Activated T-cell treated with anti-CD3 and anti-CD28 coated beads, Interleukin-2, amount 50 U/mL, for 4 hours (primary cell): ENCODE measurements around the gene FHIT. TPM values are rescaled to one million over a fixed set of nuclear protein-coding genes. Genes with fewer than 3 reads are reported as not detected.
"Not testable (repeated sequence)": the region's sequence is repeated elsewhere in the genome, so short reads cannot be mapped to it uniquely, and the experiment has no call there.

Experiments used
- ATAC-seq, 2 donors: fragments of 200-7000 bp; cut with Tn5 transposase; one replicate each; pipeline ENCODE4 v1.10.0; 2021
- DNase-seq: peaks from one replicate; pipeline ENCODE4 v3.0.0-alpha.2; 2020
- H3K27me3 Mint-ChIP-seq: one replicate; pipeline ENCODE4 v1.8.0; 2021; ENCODE audit warnings: low read depth, mixed read lengths
- H3K36me3 Mint-ChIP-seq: one replicate; pipeline ENCODE4 v1.8.0; 2022; ENCODE audit warnings: mixed read lengths; ENCODE audit not compliant: insufficient read depth
- H3K4me1 Mint-ChIP-seq: one replicate; pipeline ENCODE4 v1.8.0; 2021; ENCODE audit warnings: low read depth, mixed read lengths
- H3K4me3 Mint-ChIP-seq: one replicate; pipeline ENCODE4 v1.8.0; 2021; ENCODE audit warnings: mild to moderate bottlenecking, moderate library complexity, mixed read lengths
- H3K9me3 Mint-ChIP-seq: one replicate; pipeline ENCODE4 v1.8.0; 2021; ENCODE audit warnings: mixed read lengths
- total RNA-seq, 3 donors: library from RNA; stranded (reverse); gene quantifications; one replicate each; pipeline ENCODE4 v1.2.1, GENCODE V29; 2021

FHIT gene
- total RNA-seq, 3 donors from 2014 or later = 0.66 to 5.5 (median 2.4) TPM

DNA sequence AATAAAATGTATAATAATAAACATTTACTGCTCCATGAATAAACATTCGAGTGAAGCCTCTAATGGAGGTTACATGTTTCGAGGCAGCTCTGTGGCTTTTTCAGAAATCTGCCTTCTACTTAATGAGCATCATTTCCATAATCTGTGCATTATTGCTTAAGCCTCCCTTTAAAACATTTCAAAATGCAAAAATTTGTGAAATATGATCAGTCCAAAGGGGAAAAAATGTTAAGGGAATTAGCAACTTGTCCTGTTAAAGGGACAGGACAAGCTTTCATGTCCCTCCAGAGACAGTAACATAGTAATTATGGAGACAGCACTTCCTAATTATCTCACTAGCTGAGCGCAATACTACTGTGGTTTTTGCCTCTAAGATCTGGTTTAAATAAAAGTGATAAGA, 1314.8 kb downstream of the FHIT start:
- Mint-ChIP-seq H3K9me3 (peaks cover 7% of the 10 kb centered on the region), H3K4me1 (peaks cover 71% of the 10 kb centered on the region), H3K4me3 (no peak overlapping the region), H3K36me3 (peaks cover 1% of the 10 kb centered on the region), H3K27me3 (no peaks in the 10 kb centered on the region)
- no peak for ATAC-seq
- no peak for DNase-seq

DNA sequence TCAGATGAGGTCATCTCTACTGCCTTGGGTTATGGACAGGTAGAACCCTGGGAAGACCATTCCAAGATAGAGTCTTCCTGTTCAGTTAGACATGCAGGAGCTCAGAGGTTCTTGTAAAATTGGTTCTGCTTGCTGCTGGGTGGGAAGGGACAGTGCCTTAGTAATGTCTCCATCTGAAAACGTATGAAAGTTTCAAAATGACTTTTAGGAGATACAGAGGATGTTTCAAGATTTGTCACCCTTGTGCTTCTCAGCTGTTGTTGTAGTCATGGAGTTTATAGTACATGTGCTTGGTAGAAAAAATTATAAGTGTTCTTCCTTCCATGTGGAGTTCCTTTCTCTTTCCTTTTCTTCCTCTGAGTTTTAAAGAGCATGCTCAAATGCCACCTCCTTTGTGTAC, 1316.2 kb downstream of the FHIT start:
- no peak for DNase-seq
- Mint-ChIP-seq H3K4me1 (peaks cover 69% of the 10 kb centered on the region), H3K4me3 (peak overlapping the region; percentile 3), H3K27me3 (no peaks in the 10 kb centered on the region), H3K9me3 (peaks cover 7% of the 10 kb centered on the region), H3K36me3 (peaks cover 1% of the 10 kb centered on the region)
- peak; percentile 88 to 92 for ATAC-seq

DNA sequence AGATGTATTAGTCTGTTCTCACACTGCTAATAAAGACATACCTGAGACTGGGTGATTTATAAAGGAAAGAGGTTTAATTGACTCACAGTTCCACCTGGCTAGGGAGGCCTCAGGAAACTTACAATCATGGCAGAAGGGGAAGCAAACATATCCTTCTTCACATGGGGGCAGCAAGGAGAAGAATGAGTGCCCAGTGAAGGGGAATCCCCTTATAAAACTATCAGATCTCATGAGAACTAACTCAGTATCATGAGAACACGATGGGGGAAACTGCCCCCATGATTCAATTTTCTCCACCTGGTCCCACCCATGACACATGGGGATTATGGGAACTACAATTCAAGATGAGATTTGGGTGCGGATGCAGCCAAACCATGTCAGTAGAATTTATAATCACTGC, 1316.7 kb downstream of the FHIT start:
- H3K9me3 Mint-ChIP-seq, H3K4me3 Mint-ChIP-seq: not testable (repeated sequence)

DNA sequence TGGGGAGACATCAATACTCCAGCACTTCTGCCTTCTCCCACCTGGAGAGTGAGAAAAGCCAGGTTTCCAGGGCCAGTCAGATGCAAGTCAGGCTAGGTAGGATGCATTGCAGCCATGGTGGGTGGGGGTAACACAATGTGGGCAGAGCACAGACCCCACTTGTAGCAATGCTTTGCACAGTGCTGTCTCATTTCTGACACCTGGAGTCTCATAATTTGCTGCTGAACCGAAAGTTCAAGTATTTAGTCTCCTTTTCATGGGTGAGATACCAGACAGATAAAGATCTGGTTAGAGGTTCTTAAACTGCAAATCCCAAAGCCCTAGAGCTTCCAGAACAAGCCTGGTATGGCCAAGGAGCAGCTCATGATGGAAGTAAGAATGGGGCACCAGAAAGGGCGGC, 1321.1 kb downstream of the FHIT start:
- Mint-ChIP-seq H3K27me3 (no peaks in the 10 kb centered on the region), H3K36me3 (peaks cover 8% of the 10 kb centered on the region), H3K4me1 (peaks cover 68% of the 10 kb centered on the region), H3K9me3 (peaks cover 7% of the 10 kb centered on the region), H3K4me3 (no peak overlapping the region)
- ATAC-seq (no peak), DNase-seq (no peak)

More for the DNA sequence above, 1316.7 kb downstream of the FHIT start:
- not testable (repeated sequence) for H3K36me3 Mint-ChIP-seq, DNase-seq, H3K27me3 Mint-ChIP-seq
- peaks cover 69% of the 10 kb centered on the region for H3K4me1 Mint-ChIP-seq
- ATAC-seq = peak; percentile 8 to 23

DNA sequence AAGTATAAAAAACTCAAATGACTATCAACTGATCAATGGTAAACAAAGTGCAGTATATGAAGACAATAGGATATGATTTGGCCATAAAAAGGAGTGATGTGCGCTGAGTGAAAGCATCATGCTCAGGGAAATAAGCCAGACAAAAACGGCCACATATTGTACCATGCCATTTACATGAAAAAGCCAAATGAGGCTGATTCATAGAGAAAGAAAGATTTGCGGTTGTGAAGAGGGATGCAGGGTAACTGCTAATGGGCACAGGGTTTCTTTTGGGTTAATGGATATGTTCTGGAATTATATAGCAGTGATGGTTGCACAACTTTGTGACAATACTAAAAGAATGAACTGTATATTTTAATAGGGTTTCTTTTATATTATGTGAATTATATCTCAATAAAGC, 1324.2 kb downstream of the FHIT start:
- Mint-ChIP-seq H3K4me1 (peaks cover 59% of the 10 kb centered on the region), H3K4me3 (no peak overlapping the region), H3K9me3 (no peaks in the 10 kb centered on the region), H3K27me3 (no peaks in the 10 kb centered on the region), H3K36me3 (peaks cover 16% of the 10 kb centered on the region)
- no peak for ATAC-seq
- no peak for DNase-seq

DNA sequence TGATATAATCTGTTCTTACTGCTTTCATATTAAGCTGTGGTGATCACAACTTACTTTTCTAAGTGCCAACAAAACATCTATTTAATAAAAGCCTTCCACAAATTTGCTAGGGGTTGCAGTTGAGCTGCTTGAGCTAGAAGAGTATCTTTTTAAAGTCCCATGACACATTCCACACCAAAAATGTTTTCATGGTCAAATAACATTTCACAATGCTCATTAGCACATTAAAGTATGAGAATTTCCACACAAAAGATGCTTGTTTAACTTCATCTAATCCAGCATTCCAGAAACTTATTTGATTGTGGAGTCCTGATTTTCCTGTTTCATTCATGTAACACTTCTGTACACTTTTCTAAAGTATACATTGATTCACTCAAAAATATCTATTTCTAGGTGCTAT, 1325.3 kb downstream of the FHIT start:
- H3K4me3 Mint-ChIP-seq = no peak overlapping the region
- no peak for ATAC-seq
- no peak for DNase-seq
- no peaks in the 10 kb centered on the region for H3K27me3 Mint-ChIP-seq
- peaks cover 20% of the 10 kb centered on the region for H3K36me3 Mint-ChIP-seq
- peaks cover 55% of the 10 kb centered on the region for H3K4me1 Mint-ChIP-seq
- H3K9me3 Mint-ChIP-seq = no peaks in the 10 kb centered on the region

DNA sequence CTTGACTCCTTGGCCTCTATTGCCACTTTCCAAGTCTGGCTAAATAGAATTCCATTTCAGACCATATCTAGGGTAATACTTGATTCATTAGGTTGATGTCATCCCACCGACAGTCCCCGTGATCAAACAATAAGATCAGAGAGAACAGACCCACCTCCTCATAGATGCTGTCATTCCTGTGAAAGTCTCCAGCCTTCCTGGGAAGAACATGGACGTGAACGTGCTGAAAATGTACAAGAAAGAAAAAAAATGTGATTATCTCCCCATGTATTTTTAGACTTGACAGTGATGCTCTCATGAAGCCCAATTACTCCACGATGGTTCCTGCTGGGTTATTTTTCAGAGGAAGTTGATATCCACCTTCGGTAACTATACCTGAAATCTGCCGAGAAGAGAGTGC, 1329.1 kb downstream of the FHIT start:
- ATAC-seq (no peak), DNase-seq (no peak)
- H3K27me3 Mint-ChIP-seq = no peaks in the 10 kb centered on the region
- H3K36me3 Mint-ChIP-seq = peaks cover 32% of the 10 kb centered on the region
- peaks cover 71% of the 10 kb centered on the region for H3K4me1 Mint-ChIP-seq
- no peak overlapping the region for H3K4me3 Mint-ChIP-seq
- H3K9me3 Mint-ChIP-seq = no peaks in the 10 kb centered on the region

DNA sequence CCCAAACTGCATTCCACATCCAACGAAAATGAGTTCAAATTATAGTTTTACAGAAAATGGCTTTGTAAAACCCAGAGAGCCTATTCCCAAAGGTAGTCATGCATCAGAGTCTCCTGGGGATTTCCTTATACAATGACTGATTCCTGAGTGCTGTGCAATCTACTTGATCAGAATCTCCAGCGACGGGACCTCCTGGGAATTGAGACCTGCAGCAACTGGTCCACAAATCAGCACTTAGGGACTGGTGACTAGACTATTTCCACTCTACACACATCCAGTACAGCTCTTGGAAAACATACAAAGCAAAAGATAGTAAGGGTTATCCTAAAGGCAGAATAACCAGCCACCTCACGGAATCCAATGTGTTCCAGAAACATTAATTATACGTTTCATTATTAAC, 1330.4 kb downstream of the FHIT start:
- DNase-seq (no peak), ATAC-seq (no peak)
- no peak overlapping the region for H3K4me3 Mint-ChIP-seq
- H3K9me3 Mint-ChIP-seq = no peaks in the 10 kb centered on the region
- H3K27me3 Mint-ChIP-seq = no peaks in the 10 kb centered on the region
- peaks cover 61% of the 10 kb centered on the region for H3K4me1 Mint-ChIP-seq
- peaks cover 30% of the 10 kb centered on the region for H3K36me3 Mint-ChIP-seq

DNA sequence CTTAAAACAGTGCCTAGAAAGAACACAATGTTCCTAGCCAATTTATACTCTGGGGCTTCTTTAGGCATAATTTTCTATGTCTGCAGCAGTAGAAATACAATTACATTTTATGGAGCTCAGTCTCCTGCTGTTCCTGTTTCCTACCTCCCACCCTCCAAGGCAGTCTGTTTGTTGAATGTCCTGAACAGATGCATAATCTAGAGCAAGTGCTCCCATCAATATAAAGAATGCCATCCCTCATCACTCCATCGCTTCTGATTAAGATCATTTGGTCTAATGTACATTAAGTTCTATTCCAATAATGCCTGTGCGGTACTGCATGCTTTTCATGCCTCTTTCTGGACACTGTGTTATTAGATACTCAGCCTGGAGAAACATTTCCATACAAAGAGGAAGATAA, 1331.7 kb downstream of the FHIT start:
- H3K4me1 Mint-ChIP-seq = peaks cover 54% of the 10 kb centered on the region
- DNase-seq (no peak), ATAC-seq (no peak)
- peaks cover 34% of the 10 kb centered on the region for H3K36me3 Mint-ChIP-seq
- H3K27me3 Mint-ChIP-seq = no peaks in the 10 kb centered on the region
- H3K4me3 Mint-ChIP-seq = no peak overlapping the region
- H3K9me3 Mint-ChIP-seq = no peaks in the 10 kb centered on the region

DNA sequence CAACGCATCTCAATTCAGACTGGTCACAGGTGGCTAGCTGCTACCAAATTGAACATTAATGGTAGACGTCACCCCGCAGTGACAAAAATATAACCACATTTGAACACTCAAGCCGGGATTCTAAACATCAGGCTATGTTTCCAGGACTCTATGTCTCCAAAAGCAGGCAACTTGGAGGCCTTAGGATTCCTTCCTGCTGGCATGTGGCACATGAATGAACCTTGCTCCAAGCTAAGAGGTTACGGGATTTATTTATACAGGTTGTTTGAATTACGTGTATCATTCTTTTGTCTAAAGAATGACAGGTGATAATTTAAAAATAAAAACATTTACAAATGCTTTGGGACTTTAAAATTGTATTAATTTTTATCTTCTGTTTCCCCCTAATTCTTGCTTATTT, 1337.0 kb downstream of the FHIT start:
- peaks cover 22% of the 10 kb centered on the region for H3K4me1 Mint-ChIP-seq
- peaks cover 22% of the 10 kb centered on the region for H3K36me3 Mint-ChIP-seq
- no peak for DNase-seq

DNA sequence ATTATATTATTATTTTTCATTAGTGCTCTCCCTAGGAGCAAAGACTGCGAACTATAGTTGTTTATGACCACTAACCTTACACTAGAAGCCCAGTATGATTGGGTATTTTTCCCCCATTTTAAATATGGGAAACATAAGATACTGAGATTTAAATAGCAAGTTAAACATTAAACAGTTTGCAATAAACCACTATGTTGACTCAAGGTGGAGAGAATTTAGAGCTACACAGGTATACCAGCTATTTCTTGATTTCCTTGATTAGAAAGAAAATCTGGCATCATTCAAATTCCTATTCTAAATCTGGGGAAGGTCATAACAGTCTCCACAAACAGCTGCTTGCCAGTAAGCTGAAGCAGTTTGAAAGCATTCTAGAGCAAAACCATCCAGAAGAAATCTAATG, 1337.6 kb downstream of the FHIT start:
- DNase-seq (no peak), ATAC-seq (no peak)
- no peak overlapping the region for H3K4me3 Mint-ChIP-seq
- peaks cover 16% of the 10 kb centered on the region for H3K4me1 Mint-ChIP-seq
- H3K36me3 Mint-ChIP-seq = peaks cover 22% of the 10 kb centered on the region
- no peaks in the 10 kb centered on the region for H3K9me3 Mint-ChIP-seq
- no peaks in the 10 kb centered on the region for H3K27me3 Mint-ChIP-seq

More for the DNA sequence above, 1337.0 kb downstream of the FHIT start:
- Mint-ChIP-seq H3K27me3 (no peaks in the 10 kb centered on the region), H3K9me3 (no peaks in the 10 kb centered on the region), H3K4me3 (no peak overlapping the region)
- no peak for ATAC-seq

DNA sequence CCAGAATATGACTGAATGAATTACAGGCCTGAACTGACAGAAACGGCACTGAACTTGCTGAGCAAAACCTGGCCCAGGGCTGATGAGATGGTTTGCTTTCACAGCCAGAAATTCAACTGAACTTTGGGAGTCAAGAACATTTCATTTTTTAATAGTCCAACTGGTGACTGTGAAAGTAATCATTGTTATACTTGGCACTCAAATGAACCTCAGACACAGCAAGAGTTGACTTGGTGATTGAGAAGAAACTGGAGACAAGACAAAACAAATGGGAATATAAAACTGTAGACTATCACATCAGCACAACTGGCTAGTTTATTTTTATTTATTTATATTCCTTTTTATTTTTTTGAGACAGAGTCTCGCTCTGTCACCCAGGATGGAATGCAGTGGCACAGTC, 1342.6 kb downstream of the FHIT start:
- ATAC-seq (no peak), DNase-seq (no peak)
- H3K36me3 Mint-ChIP-seq = peaks cover 15% of the 10 kb centered on the region
- peaks cover 12% of the 10 kb centered on the region for H3K4me1 Mint-ChIP-seq
- no peak overlapping the region for H3K4me3 Mint-ChIP-seq
- H3K9me3 Mint-ChIP-seq = no peaks in the 10 kb centered on the region
- no peaks in the 10 kb centered on the region for H3K27me3 Mint-ChIP-seq

DNA sequence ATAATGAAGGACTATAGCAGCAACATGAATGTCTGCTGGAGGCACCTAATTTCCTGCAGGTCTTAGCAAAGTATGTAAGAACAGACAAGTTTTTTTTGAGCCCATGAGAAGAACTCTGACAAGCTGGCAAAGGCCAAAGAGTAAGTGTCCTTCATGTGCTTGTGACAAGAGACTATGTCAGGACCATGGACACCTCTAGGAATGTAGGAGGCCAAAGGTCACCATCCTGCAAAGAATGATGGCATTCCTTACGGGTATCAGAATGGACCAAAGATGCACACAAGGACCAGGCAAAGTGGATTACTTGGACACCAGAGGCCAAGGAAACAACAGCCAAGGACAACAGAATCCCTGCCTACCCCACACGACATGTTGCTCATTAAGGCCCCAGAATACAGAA, 1343.0 kb downstream of the FHIT start:
- H3K36me3 Mint-ChIP-seq = peaks cover 15% of the 10 kb centered on the region
- peaks cover 12% of the 10 kb centered on the region for H3K4me1 Mint-ChIP-seq
- H3K4me3 Mint-ChIP-seq = no peak overlapping the region
- ATAC-seq (no peak), DNase-seq (no peak)
- H3K9me3 Mint-ChIP-seq = no peaks in the 10 kb centered on the region
- no peaks in the 10 kb centered on the region for H3K27me3 Mint-ChIP-seq

DNA sequence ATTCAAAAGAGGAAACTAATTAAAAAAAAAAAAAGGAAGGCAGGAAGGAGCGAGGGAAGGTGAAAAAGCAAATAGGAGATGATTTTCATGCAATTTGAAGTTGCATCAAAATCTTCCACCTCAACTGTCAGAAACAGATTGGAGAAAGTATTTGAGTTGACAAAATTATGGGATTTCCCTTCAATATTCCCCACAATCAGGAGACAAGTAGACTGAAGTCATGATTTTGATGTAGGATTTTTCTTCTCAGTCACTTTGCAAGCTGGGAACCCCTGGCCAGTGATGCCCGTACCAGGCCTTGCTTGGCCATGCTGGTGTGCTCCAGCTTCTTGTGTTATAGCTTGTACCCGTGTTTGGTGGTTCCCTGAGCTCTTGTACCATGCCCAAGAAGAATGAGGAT, 1347.0 kb downstream of the FHIT start:
- no peak for DNase-seq
- H3K36me3 Mint-ChIP-seq = peaks cover 17% of the 10 kb centered on the region

DNA sequence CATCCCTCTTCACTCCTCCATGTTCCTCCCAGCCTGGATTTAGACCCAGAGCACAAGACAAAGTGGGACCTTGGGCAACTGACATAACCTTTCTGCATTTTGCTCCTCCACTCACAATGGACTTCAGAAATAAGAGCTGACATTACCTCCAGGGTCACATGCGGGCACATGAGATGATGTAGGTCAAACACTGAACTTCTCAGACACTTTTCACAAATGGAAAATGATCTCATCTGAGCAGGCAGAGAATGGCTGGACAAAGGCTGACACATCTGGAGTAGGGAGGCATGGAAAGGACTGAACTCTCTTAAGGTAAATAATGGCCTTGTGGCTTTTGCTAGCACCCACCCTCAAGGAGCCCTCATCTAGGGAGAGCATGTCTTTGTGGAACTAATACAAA, 1352.2 kb downstream of the FHIT start:
- no peak for DNase-seq
- H3K36me3 Mint-ChIP-seq = peaks cover 20% of the 10 kb centered on the region
- no peak overlapping the region for H3K4me3 Mint-ChIP-seq
- H3K4me1 Mint-ChIP-seq = peaks cover 32% of the 10 kb centered on the region
- H3K9me3 Mint-ChIP-seq = no peaks in the 10 kb centered on the region
- no peaks in the 10 kb centered on the region for H3K27me3 Mint-ChIP-seq
- ATAC-seq = no peak

More for the DNA sequence above, 1347.0 kb downstream of the FHIT start:
- Mint-ChIP-seq H3K27me3 (no peaks in the 10 kb centered on the region), H3K4me3 (no peak overlapping the region), H3K4me1 (peaks cover 10% of the 10 kb centered on the region), H3K9me3 (no peaks in the 10 kb centered on the region)
- ATAC-seq = no peak

DNA sequence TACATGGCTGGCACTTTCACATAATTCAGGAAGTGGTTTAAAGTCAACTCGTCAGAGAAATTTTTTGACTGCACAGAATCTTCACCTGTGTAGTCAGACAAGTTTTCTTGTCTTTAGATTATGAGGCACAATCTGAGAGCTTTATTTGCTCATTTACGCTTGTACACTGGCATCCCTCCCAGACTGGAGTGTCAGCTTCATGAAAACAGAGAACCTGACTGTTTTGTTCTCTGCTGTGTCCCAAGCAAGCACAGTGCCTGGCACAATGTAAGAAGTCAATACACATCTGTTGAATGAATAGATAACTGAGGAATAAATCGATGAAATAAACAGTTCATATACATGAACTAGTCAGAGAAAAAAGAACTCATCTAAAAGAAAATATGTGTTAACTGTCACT, 1355.3 kb downstream of the FHIT start:
- H3K36me3 Mint-ChIP-seq = peaks cover 13% of the 10 kb centered on the region
- no peaks in the 10 kb centered on the region for H3K9me3 Mint-ChIP-seq
- no peak for ATAC-seq
- H3K4me3 Mint-ChIP-seq = no peak overlapping the region
- no peaks in the 10 kb centered on the region for H3K27me3 Mint-ChIP-seq
- no peak for DNase-seq
- H3K4me1 Mint-ChIP-seq = peaks cover 41% of the 10 kb centered on the region
